HG03432 (cell line): ENCODE results near the gene PEX11B.

Source experiments
- ATAC-seq: cut with Tn5 transposase; IDR thresholded peaks from one replicate; pipeline ENCODE4 v1.9.1; 2021; ENCODE audit warnings: mild to moderate bottlenecking, moderate library complexity; ENCODE audit not compliant: unreplicated experiment

The PEX11B gene, protein sequence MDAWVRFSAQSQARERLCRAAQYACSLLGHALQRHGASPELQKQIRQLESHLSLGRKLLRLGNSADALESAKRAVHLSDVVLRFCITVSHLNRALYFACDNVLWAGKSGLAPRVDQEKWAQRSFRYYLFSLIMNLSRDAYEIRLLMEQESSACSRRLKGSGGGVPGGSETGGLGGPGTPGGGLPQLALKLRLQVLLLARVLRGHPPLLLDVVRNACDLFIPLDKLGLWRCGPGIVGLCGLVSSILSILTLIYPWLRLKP

DNA sequence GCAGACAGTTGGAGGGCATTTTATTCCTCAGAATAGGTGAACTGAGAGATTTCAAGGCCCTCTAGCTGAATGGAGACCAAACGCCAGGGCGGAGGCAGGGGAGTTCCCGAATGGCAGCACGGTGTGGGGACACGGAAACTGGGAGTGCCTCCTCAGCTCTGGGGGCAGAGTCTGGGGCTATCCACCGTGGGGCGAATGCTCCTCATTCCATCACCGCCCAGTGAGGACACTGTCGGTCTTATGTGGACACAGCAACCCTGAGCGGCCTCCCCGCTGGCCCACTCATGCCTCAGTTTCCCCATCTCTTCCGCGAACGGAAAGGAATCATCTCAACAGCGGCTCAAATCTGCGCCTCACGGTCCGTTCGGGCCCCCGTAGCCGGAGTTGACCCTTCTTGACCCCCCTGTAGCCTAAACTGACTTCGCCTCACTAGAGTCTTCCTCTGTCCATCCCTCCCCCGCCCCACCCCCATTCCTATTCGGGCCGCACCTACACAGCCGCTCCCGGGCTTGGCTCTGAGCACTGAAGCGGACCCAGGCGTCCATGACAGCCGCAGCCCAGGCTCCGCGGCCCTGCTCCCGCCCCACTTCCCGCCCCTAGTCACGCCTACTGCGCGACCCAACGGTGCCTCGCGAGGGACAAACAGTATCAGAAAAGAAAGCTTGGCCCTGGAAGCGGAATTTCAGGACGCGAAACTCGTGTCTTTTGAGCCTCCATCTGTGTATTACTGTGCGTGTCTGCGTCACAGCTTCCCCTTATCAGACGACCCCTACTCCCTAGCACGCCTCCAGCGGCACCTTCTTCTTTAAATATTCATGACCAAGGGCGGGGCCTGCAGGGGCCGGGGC is at the start of gene PEX11B:
PEX11B (minus strand) TSS at position 574 of the 848 bp plus-strand sequence; CDS start at position 545, 29 bp downstream.
- peak; percentile 85 for ATAC-seq

DNA sequence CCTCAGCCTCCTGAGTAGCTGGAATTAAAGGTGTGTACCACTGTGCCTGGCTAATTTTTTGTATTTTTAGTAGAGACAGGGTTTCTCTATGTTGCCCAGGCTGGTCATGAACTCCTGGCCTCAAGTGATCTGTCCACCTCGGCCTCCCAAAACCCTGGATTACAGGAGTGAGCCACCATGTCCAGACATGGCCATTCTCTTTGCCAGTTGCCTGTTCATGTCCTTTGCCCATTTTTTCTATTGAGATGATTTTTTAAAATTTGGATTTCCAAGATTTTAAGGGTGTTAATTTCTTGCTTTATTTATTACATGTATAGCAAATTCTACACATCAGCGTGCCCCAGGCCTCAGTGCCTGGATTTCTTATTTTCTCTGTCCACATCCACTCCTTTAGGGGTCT is 48.8 kb upstream of the PEX11B start:
- no peak for ATAC-seq

DNA sequence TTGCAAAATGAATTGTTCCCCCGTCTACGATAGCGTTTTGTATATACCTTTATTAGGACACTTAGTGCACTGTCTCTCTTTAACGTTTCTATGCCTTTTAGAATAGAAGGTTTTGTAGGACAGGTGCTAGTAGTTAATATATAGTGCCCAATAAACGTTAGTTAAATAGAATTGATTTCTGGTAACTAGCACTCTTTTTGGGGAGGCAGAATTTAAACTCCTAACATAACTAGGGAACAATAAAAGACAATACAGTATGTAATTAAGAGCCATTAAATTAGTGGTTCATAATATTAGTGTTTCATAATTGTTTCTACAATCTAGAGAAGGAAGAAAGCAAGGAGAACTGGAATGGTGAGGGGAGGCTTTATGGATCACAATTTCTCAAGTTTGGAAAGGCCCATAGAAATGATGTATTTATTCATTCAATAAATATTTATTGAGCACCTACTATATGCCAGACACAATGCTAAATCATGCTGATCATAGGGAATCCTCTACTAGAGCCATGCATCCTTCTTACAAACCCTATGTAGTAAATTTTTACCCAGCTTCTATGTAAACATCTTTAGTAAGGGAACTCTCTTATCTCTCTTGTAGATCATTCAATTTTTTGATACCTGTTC is 46.7 kb upstream of the PEX11B start:
- ATAC-seq, result no peak

DNA sequence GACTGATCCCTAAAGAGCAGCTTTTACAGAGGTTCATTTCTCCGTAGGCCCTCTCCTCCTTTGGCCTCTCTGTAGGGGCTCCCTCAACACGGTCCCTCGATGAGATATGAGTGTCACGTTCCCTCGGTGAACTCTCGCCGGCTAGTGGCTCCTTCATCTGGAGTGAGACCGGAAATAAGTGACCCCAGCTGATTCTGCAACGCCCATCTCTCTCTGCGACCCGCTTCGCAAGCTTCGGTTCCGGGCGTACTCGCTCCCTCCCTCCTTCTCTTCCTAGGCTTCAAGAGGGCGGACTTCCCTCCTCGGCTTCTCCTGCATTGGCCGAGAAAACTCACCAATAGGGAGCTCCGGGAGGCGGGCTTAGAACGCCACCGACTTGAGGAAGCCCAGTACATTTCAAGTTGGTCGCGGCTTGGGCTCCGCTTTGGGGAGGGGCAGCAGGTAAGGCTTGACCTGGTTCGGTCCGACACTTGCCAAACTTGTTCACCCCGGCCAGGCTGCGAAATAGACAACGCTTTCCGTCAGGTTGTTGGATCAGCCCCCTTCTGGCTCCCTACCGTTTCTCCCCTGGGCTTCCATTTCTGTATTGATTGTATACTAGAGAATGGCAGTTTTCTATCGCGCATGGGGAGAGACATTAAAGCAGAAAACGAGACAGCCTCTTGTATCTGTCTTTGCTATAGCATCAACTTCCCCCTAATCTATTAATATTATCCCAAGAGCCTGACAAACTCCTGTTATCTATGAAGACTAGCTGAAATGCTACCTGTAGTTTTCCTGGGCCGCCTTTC is 46.0 kb upstream of the PEX11B start, which contains the start of the genes ANKRD34A and POLR3GL:
ANKRD34A (minus strand) TSS at position 248 of the 791 bp plus-strand sequence. CDS start 2,816 bp downstream, outside the sequence.
POLR3GL (plus strand) TSS at position 363 of the 791 bp plus-strand sequence. CDS start 10,176 bp downstream, outside the sequence.
- peak; percentile 92 for ATAC-seq

DNA sequence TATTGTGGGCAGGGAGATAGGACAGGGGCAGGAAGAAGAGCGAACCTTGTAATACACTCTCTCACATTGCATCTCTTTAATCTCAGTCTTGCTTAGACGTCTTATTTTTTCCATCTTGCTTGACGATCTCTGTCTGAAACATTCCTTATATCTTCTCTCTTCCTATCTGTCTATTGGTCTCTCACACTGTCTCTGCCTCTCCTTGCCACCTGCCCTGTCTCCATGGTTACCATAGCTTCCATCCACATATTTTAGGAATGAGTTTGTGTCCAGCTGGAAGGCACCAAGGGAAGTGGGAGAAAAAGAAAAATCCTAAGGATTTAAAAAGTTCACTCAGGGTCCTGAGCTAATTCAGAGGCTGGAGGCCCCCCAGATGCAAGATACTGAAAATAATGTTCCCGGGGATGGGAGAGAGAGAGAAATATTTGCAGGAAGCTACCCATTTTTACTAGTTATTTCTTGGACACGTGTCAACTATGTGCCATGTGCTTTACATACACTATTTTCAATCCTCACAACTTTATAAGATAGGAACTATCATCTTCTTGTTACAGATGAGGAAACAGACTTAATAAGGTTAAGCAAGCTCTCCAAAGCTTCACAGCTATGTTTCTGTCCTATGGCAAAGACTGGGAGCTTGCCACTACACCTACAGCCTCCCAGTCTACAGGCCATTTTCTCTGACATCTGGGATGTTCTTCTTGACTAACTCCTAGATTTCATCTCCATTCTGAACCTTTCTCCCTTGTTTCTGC is 44.9 kb upstream of the PEX11B start:
- ATAC-seq, result no peak

DNA sequence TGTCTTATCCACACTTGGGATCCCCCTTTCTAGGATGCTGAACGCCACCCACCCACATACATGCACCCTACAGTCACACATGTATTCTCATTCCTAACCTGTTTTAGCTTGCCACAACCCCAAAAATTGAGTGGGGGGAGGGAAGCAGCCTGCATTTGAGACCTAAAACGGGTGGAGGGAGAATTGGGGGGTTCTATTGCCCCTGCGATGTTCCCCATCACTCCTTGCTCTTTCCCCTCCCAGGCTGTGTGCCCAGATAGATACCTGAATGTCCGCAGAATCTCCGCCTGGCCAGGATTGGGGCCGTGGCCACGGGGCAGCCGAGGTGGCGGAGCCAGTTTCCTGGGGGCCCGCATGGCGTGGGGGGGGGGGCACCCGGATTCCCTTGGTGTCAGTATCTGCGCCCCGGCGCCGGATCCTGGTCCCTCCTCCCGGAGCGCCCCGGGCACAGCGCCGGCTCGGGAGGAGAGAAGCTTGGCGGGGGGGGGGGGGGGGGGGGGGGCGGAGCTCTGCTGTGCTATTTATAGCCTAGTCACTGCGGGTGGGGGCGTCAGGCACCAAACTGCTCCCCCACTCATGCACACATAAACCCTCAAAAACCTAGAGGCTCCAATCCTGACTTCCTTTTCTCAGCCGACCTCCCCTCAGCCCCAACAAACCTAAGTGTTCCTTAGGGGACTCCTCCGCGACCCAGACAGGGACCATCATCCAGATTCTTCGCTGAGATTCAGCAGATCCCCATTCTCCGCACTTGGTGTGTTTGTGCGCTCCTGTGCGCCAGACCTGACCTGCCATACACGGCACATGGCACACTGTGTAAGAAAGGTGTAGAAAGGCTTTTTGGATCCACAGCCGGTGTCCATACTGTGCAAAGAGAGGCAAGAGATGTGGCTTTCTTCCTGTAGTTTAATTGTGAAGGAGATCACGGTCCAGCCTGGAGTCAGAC is 43.9 kb upstream of the PEX11B start:
- ATAC-seq, result no peak

DNA sequence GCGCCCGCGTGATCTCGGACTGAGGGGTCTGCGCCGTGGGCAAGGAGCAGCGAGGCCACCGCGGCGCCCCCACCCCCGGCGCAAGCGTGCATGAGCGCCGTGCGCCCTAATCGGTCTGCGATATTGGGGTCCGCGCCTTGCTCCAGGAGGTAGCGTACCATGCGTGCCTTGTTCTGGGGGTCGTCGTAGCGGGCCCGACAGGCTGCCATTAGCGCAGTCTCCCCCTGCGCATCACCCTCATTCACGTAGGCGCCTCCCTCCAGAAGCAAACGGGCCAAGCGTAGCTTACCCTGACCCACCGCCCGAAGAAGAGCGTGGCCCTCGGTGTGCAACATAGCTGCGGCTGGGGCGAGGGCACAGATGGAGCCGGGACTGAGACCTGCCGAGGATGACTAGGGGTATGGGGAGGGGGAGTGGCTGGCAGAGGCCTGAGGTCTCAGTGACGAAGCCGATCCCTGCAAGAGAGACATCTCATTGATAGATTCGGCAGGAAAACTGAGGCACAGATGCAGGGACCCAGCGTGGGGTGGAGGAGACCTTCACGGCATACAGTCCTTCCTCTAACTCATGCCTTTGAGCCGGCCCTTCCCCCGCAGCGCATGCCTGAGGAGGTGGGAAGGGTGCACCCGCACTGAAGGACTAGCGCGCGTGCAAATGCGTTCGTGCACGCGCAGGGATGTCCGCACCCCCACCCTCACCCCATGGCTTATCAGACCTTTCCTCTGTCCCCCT is 43.1 kb upstream of the PEX11B start:
- ATAC-seq, result no peak

DNA sequence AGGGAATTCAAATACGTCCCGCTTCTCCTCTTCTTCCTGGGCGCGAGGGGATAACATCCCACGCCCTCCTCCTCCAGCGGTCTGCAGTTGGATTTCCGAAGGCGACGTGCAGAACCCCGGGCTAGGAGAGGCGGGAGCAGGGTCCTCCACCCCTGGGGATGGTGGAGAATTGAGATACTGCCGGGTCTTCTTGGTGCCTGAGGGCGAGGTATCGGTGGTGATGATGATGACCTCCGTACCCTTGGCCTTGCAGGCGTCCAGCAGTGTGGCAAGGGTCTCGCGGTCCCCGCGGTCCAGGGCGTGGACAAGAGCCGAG is 42.5 kb upstream of the PEX11B start:
- no peak for ATAC-seq

DNA sequence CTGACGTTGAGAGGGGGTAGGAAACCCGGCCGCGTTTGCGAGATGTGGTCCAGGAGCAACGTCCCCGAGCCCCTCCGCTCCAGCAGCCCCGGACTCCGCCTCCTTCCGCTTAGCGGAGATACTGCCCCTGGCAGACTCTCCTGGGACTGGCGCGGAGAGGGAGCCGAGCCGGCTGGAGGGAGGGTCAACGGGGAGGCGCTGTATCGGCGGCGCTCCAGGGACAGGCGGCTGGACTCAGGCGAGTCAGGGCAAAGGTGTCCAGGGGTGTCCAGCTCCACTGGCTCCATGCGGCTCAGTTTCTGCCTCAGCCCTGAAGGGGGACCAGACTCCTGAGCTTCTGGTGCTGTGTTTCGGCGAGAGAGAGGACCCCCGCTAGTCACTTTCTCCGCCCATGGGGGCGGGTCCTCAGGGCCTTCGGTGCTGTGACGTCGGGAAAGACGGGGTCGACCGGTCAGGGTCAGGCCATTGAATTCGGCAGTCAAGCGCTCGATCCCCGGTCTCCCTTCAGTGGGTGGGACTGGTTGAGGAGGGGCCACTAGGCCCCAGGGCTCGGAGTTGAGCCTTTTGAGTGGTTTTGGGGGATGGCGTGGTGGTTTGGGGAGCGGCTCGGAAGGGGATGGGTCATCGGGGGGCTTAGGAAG is 42.1 kb upstream of the PEX11B start:
- no peak for ATAC-seq

DNA sequence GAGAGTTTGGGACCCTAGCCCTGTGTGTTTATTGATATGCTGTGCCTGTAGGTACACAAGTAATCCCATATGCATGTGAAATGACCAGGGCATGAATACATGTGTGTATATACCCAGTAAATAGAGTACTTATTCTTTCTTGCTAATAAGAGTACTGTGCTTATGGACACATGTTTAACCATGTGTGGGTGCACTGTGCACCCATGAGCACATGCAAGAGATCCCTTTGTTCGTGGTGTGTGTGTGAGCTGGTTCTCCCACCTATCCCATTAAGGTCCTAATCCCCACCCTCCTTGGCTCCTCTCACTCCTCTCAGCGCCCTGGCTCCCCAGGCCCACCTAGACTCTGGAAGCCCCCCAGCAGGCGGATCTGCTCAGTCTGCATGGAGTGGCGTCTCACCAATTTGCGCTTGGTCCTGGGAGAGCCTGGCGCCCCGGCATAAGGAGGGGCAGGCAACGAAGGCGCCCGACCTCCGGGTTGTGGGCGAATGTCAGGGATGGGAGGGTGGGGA is 41.5 kb upstream of the PEX11B start:
- no peak for ATAC-seq

DNA sequence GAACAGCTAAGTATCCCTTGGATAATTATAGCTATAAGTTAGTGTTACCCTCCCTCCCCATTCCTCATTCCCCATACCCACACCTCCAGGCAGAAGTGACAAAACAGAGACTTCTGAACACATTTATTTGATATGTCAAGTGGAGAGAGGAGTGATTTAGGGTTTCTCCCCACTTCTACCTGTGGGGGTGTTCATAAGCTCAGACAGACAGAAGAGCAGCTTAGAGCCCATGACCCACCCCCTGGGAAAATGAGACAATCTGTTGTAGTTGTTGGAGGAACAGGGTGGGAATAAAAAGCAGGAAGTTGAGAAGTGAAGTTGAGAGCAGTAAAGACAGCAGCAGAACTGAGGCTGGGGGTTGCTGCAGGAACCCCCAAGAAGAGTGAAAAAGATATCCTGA is 40.8 kb upstream of the PEX11B start:
- ATAC-seq, result no peak

DNA sequence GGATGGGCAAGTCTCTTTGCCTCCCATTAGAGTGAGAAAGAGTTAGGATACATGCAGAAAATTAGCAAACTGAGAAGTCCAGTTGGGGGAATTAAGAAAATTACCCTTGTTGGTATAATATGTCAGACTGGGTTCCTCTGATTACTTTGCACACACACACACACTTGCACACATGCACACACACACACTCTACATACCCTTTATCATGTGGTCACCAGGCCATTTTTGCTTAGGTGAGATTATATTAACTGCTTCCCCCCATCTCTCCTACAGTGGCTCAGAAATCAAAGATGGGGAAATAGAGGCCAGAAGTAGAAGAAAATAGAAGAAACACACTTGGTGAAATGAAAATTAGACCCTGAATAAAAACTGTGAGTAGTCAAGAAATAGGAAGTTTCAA is 40.2 kb upstream of the PEX11B start:
- ATAC-seq, result no peak

DNA sequence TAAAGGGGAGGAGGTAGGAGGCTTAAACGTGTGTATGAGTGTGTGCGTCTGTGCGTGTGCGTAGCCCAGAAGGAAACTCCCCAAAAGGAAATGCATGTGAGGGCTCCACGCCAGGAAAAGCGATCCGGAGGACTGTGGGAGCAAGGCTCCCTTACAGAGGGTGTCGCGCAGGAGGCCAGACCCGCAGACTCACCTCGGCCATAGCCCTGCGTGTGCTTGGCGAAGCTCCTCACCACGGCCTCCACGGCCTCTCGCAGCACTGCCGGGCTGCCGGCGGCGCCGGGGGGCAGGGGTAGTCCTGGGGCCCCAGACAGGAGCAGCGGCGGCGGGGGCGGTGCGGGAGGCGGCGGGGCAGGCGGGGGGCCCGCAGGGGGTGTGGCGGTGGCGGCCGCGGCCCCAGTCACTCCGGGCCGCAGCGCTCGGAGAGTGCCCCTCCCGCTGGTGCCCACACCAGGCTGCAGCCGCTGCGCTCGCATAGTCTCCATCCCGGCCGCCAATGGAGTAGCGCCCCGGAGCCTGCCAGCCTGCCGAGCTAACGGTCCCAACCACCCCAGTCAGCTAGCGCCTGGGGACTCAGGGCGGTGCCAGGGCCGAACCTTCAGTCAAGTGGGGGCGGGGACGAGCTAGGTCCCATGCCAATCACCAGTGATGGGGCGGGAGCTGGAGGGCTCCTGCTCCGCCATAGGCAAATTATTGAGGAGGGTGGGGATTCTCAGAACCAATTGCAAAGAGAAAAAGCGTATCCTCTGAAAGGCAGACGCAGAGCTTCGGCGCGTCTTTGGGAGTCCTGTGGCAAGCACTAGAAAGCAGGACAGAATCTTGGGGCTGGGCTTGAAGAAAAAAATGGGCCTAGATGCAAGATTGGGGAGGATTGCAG is 39.2 kb upstream of the PEX11B start, which contains the start of gene LIX1L:
LIX1L (minus strand) TSS at position 575 of the 877 bp plus-strand sequence; CDS start at position 485, 90 bp downstream.
- ATAC-seq, result peak; percentile 89

DNA sequence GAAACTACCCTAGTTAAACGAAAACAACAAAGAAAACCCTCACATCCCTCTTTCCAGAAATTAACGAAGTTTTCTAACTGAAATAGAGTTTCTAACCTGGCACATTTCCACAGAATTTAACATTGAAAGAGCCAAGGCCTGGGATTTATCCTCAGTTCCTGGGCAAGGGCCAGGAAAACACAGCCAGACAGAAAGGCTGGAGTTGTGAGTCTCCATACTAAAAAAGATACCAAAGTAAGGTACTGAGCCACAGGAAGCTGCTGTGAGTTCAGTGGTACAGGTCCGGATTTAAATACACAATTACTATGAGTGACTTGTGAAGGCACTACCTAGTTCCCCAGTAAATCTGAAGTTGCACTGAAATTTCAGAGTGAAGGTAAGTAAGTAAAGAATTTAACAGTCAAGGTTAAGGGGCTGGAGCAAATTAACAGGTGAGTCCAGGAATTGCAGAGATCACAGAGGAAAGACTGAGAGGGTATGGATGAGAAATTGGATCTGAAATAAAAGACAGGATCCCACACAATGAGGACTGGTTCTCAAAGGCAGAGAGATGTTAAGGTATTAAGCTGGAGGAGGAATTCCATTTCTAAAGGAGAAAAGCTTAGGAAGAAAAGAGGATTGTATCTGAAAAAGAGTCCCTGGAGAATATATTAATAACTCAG is 38.4 kb upstream of the PEX11B start:
- ATAC-seq, result no peak

DNA sequence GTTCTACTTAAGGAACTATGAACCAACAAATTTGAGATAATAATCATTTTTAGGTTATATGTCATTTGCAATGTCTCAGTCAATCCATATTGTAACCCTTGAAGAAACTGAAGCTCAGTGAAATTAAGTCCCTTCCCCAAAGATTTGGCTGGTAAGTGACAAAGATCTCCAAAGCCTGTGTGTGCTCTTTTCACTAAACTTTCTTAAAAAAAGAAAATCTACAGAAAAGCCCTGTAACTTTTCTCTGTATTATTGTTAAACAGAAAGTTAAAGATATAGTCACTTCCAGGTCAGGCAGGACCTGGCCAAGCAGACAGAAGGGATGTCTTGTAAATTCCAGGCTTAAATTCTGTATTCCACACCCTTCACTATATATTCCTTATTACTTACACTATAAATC is 37.8 kb upstream of the PEX11B start:
- ATAC-seq, result no peak

DNA sequence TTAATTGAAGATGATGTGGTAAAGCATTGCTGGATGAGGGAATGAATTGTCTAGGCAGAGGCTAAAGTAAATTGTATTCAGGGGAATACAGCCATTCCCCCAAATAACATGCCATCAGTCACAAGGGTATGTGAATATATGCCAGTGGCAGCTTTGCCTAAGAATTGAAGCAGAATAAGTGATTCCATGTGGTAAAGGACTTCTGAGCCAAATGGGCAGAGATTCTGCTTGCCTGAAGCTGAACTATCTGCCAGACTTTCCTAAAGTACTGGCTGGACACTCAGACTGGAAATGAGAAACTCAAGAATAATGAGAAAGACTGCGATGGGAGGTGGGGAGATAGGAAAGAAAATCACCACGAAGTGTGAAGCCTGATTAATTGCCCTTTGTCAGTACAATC is 36.9 kb upstream of the PEX11B start:
- no peak for ATAC-seq
